ENCODE data around the gene PRPSAP1. TPM values are rescaled to one million over a fixed set of nuclear protein-coding genes. Genes with fewer than 3 reads are reported as not detected.

The PRPSAP1 gene
- total RNA-seq, 2 experiments from 2014 or later: 53.3 to 111 TPM

DNA sequence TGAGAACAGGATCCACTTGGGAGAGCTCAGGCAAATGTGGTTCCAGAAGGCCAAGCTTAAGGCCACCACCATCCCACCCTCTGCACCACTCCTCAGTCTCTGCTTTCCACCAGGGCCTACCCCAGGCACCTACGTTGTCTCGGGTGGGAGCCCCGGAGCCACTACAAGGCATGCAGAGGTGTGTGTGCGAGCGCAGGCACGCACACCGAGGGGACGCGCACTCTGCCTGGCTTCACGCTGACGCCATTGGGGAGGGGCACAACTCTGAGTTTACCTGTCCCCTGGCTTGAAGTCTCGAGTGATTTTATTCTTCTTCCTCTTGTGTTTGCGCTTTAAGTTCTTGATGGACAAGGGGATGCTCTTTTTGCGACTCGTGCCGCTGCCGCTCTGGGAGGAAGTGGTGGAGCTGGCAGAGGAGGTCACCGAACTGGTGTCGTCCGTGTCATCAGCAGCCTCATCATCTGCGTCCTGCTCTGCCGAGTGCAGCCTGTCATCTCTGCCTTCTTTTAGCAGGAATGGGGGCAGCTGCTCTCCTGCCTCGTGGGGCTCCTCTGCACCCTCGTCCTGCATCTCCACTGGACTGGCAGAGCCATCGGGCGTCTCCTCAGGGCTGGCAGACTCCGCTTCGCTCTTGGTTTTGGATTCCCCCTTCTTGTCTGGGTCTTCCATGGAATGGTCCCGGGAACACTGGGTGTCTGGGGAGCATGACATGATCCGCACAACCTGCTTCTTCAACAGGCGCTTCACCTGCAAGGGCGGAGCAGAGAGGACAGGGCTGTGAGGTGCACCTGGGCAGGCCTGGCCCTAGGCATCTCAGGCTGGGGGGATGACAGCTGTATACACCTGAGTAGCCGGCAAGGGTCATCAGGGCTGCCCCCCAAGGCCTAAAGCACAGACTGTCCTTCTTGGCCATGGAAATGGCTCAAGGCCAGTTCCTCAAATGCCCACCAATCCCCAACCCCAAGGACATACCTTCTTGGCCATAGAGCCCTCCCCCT lies 45.8 kb upstream of the PRPSAP1 start:
- no peak for DNase-seq (ENCODE audit: low spot score)
- ChIA-PET POLR2A (no interaction called here), CTCF (ENCODE audit: unreplicated experiment) (interaction anchor here (1.2 to 1.8 kb wide), 2 partner anchors 28 to 29 kb away, joined by 5 to 6 read pairs; no protein-coding TSS in a partner anchor)
- intact Hi-C loops (cut with micrococcal nuclease; ENCODE audit: unreplicated experiment): no loop called here
- BruUV-seq (replicated peaks): TSS peak; percentile 65
- Histone ChIP-seq H2AFZ (ENCODE audit: low read length) (no peak overlapping the region), H3K9me2 (ENCODE audit: insufficient read depth, low read length) (no peaks in the 10 kb centered on the region), H3K79me2 (ENCODE audit: insufficient read depth, low read depth, low read length) (no peaks in the 10 kb centered on the region), H3K4me1 (ENCODE audit: insufficient read depth, low read length, poor library complexity, severe bottlenecking) (no peaks in the 10 kb centered on the region), H3K27ac (ENCODE audit: low read depth, low read length, poor library complexity, severe bottlenecking) (no peak overlapping the region), H3K36me3 (ENCODE audit: insufficient read depth, low read length) (peaks cover 91% of the 10 kb centered on the region), H3K4me2 (ENCODE audit: low read length) (no peak overlapping the region), H4K20me1 (ENCODE audit: insufficient read depth, low read length) (no peaks in the 10 kb centered on the region), H3K4me3 (ENCODE audit: low read depth, low read length, poor library complexity, severe bottlenecking) (no peak overlapping the region), H3K9me3 (ENCODE audit: low read length) (no peaks in the 10 kb centered on the region)
- TF ChIP-seq, protein P1, sequence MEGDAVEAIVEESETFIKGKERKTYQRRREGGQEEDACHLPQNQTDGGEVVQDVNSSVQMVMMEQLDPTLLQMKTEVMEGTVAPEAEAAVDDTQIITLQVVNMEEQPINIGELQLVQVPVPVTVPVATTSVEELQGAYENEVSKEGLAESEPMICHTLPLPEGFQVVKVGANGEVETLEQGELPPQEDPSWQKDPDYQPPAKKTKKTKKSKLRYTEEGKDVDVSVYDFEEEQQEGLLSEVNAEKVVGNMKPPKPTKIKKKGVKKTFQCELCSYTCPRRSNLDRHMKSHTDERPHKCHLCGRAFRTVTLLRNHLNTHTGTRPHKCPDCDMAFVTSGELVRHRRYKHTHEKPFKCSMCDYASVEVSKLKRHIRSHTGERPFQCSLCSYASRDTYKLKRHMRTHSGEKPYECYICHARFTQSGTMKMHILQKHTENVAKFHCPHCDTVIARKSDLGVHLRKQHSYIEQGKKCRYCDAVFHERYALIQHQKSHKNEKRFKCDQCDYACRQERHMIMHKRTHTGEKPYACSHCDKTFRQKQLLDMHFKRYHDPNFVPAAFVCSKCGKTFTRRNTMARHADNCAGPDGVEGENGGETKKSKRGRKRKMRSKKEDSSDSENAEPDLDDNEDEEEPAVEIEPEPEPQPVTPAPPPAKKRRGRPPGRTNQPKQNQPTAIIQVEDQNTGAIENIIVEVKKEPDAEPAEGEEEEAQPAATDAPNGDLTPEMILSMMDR (conservative IDR thresholded peaks at IDR 0.05; ENCODE audit: low read length): no peak
- TF ChIP-seq EZH2phosphoT487 (IDR thresholded peaks at IDR 0.05; ENCODE audit: borderline replicate concordance, low read depth, low read length): no peak

DNA sequence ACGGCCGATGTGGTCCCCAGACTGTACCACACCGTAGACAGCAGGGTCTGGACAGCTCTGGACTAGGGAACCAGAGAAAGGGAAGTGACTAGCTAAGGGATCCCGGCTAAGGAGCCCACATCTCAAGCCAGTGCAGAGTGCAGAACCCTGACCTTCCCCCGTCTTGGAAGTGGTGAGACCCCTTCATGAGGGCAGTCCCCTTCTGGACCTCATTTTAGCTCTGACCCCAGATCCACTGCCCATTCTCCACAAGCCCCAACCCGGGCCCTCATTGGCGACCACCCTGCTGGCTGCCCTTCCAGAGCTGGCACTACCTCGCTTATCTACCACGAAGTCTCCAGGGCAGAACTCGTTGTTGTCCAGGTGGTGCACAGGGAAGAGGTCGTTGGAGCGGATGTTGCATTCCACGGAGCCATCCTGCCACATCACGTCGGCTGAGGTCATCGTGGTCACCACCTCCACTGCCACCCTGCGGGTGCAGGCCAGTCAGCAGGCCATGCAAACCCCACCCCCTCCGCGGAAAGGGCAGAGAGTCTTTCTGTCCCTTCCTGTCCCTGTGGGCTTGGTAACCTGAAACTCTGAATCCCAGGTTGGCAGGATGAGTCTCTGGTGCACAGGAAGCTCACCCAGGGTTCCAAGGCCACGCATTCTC lies 44.9 kb upstream of the PRPSAP1 start:
- H3K79me2 ChIP-seq (ENCODE audit: insufficient read depth, low read depth, low read length): no peaks in the 10 kb centered on the region
- H3K9me2 ChIP-seq (ENCODE audit: insufficient read depth, low read length): no peaks in the 10 kb centered on the region
- BruUV-seq (replicated peaks): no TSS peak
- H3K4me3 ChIP-seq (ENCODE audit: low read depth, low read length, poor library complexity, severe bottlenecking): no peak overlapping the region
- no peak overlapping the region for H3K27ac ChIP-seq (ENCODE audit: low read depth, low read length, poor library complexity, severe bottlenecking)
- CTCF ChIA-PET (ENCODE audit: unreplicated experiment): interaction anchor here (0.8 to 2.0 kb wide), 11 partner anchors 9 to 98 kb away, joined by 3 to 10 read pairs (median 4); partner anchors contain the start of gene PRPSAP1
- DNase-seq (ENCODE audit: low spot score): no peak
- no peaks in the 10 kb centered on the region for H3K9me3 ChIP-seq (ENCODE audit: low read length)
- POLR2A ChIA-PET: interaction anchor here (0.5 to 1.0 kb wide), 2 partner anchors 89 to 100 kb away, joined by 4 read pairs; no protein-coding TSS in a partner anchor
- no peaks in the 10 kb centered on the region for H4K20me1 ChIP-seq (ENCODE audit: insufficient read depth, low read length)
- no peak for TF ChIP-seq EZH2phosphoT487 (IDR thresholded peaks at IDR 0.05; ENCODE audit: borderline replicate concordance, low read depth, low read length)
- TF ChIP-seq, protein P1 (conservative IDR thresholded peaks at IDR 0.05; ENCODE audit: low read length): no peak
- intact Hi-C loops (cut with micrococcal nuclease; ENCODE audit: unreplicated experiment): loop anchor here (1.0 kb wide), 1 partner anchor 95 kb away; no protein-coding TSS in a partner anchor
- no peak overlapping the region for H3K4me2 ChIP-seq (ENCODE audit: low read length)
- no peak overlapping the region for H2AFZ ChIP-seq (ENCODE audit: low read length)
- no peaks in the 10 kb centered on the region for H3K4me1 ChIP-seq (ENCODE audit: insufficient read depth, low read length, poor library complexity, severe bottlenecking)
- peaks cover 90% of the 10 kb centered on the region for H3K36me3 ChIP-seq (ENCODE audit: insufficient read depth, low read length)
